Right hindlimb (tissue), 1 donor: ENCODE data around the gene MYMX.

Experiments used
- DNase-seq: peaks from one replicate; pipeline ENCODE4 v3.0.0-alpha.2; 2018

The MYMX gene

DNA sequence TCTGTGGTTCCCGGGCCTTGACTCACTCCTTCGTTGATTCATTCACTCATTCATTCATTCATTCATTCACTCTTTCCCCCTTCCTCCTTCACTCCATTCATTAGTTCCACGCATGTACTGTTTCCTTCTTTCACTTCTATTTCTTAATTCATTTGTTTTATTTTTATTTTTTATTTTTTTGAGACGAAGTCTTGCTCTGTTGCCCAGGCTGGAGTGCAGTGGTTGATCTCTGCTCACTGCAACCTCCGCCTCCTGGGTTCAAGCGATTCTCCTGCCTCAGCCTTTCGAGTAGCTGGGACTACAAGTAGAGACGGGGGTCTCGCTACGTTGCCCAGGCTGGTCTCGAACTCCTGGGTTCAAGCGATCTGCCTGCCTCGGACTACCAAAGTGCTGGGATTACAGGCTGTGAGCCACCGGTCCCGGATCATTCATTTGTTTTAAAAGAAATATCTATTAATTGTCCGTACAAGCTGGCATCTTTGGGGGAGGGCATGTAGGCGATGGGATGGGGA lies 49.1 kb downstream of the MYMX start:
- DNase-seq, result no peak

DNA sequence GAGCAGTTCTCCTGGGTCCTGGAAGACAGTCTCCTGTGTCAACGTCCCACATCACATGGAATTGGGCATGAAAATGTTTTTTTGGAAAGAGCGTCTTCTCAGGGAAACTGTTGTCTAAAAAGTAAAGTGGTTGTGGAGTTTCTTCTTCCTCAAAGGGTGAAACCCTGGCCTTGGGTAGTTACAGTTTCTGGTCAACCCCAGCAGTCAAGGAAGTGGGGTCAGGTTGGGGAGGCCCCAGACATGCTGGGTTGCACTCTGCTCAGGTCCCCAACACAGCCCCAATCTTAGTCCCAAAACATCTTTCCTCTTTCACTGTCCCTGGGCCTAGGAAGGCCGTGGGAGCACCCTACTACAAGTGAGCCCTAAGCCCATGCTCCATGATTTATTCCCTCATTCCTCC lies 49.6 kb downstream of the MYMX start:
- no peak for DNase-seq

DNA sequence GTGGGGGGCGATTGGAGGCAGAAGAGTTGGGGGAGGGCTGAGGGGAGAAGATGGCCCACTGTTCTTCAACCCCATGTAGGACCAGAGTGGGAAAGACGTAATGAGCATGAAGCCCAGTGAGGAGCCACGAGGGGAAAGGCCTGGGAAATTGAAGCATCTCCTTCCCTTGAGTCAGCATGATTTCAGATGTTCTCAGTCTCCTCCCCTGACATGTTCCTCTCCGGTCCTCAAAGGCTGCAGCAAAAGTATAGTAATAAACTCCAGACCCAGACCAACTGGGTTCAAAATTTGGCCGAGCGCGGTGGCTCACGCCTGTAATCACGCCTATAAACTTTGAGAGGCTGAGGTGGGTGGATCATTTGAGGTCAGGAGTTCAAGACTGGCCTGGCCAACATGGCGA lies 50.5 kb downstream of the MYMX start:
- no peak for DNase-seq
